Measurements from ENCODE around the gene TMEM179B. TPM values are rescaled to one million over a fixed set of nuclear protein-coding genes. Genes with fewer than 3 reads are reported as not detected.

TMEM179B gene
- total RNA-seq, 2 donors from 2014 or later = 45.6 to 70.8 TPM

GRCh38 chr11:62830904-62831519 is 43.8 kb downstream of the TMEM179B start:
- TF ChIP-seq CTCF (IDR thresholded peaks at IDR 0.05) = no peak
- Histone ChIP-seq H3K27ac (peak overlapping the region; percentile 96 to 99), H3K9me3 (no peaks in the 10 kb centered on the region), H3K4me1 (ENCODE audit: control insufficient read depth in 1 of 2, low read depth in 2 of 2) (peaks cover 21 to 38% of the 10 kb centered on the region in 2 donors), H3K27me3 (replicated peaks; ENCODE audit: insufficient read depth) (no peaks in the 10 kb centered on the region), H3K36me3 (peaks cover 30% of the 10 kb centered on the region), H3K4me3 (peak overlapping the region; percentile 82)
- no peak for ATAC-seq (ENCODE audit: insufficient number of reproducible peaks, low FRiP score, low read depth)
- no peak for DNase-seq (ENCODE audit: low spot score)

- Histone ChIP-seq H3K4me1 (ENCODE audit: control insufficient read depth in 1 of 2, low read depth in 2 of 2) (peaks cover 21 to 38% of the 10 kb centered on the region in 2 donors), H3K27me3 (replicated peaks; ENCODE audit: insufficient read depth) (no peaks in the 10 kb centered on the region), H3K27ac (peak within 1 kb of the TSS; percentile 96 to 99), H3K36me3 (peaks cover 27% of the 10 kb centered on the region), H3K9me3 (no peaks in the 10 kb centered on the region), H3K4me3 (peak within 1 kb of the TSS; percentile 82)
- DNase-seq (ENCODE audit: low spot score) = peak; percentile 99
- TF ChIP-seq CTCF (IDR thresholded peaks at IDR 0.05) = no peak
- peak; percentile 98 for ATAC-seq (ENCODE audit: insufficient number of reproducible peaks, low FRiP score, low read depth)
Observed at GRCh38 chr11:62831520-62832335, 44.5 kb downstream of the TMEM179B start, which contains the start of gene STX5. Gene STX5 (minus strand): TSS chr11:62832051. CDS start chr11:62831243, 808 bp downstream.

GRCh38 chr11:62832336-62833234 is 45.4 kb downstream of the TMEM179B start, which contains the start of gene TEX54:
Gene TEX54 (minus strand): TSS chr11:62832841.
- H3K9me3 ChIP-seq = no peaks in the 10 kb centered on the region
- H3K4me3 ChIP-seq = peak within 1 kb of the TSS; percentile 82
- no peak for DNase-seq (ENCODE audit: low spot score)
- H3K4me1 ChIP-seq (ENCODE audit: control insufficient read depth in 1 of 2, low read depth in 2 of 2) = peaks cover 21 to 40% of the 10 kb centered on the region in 2 donors
- no peaks in the 10 kb centered on the region for H3K27me3 ChIP-seq (replicated peaks; ENCODE audit: insufficient read depth)
- TF ChIP-seq CTCF (IDR thresholded peaks at IDR 0.05) = no peak
- ATAC-seq (ENCODE audit: insufficient number of reproducible peaks, low FRiP score, low read depth) = peak; percentile 20
- H3K27ac ChIP-seq = peak within 1 kb of the TSS; percentile 96 to 99
- H3K36me3 ChIP-seq = peaks cover 19% of the 10 kb centered on the region

- no peak overlapping the region for H3K4me3 ChIP-seq
- no peak for DNase-seq (ENCODE audit: low spot score)
- H3K27me3 ChIP-seq (replicated peaks; ENCODE audit: insufficient read depth) = no peaks in the 10 kb centered on the region
- H3K36me3 ChIP-seq = peaks cover 16% of the 10 kb centered on the region
- TF ChIP-seq CTCF (IDR thresholded peaks at IDR 0.05) = no peak
- H3K4me1 ChIP-seq (ENCODE audit: control insufficient read depth in 1 of 2, low read depth in 2 of 2) = peaks cover 17 to 37% of the 10 kb centered on the region in 2 donors
- no peak for ATAC-seq (ENCODE audit: insufficient number of reproducible peaks, low FRiP score, low read depth)
- H3K9me3 ChIP-seq = no peaks in the 10 kb centered on the region
- H3K27ac ChIP-seq = no peak overlapping the region
Observed at GRCh38 chr11:62835336-62835735, 48.1 kb downstream of the TMEM179B start.

Data from thoracic aorta (tissue), 2 donors.